CD14-positive monocyte (primary cell): Measurements from ENCODE around the gene SDF2. TPM values are rescaled to one million over a fixed set of nuclear protein-coding genes. Genes with fewer than 3 reads are reported as not detected.

Source experiments
- DNase-seq, 3 donors: peaks; one replicate each; pipeline ENCODE4 v3.0.0-alpha.2; 2011 to 2022
- H2AFZ ChIP-seq: 2 replicates; pipeline ENCODE4 v1.6.0; 2012; ENCODE audit warnings: mild to moderate bottlenecking, low read depth, low read length, inconsistent platforms; ENCODE audit not compliant: insufficient read depth, poor library complexity, severe bottlenecking
- H3K27ac ChIP-seq, 2 donors: 1 replicate in 1 of 2; 2 replicates in 1 of 2; pipeline ENCODE4 v1.5.1; 2012 to 2013; ENCODE audit warnings: low read length in 2 of 2, control low read depth in 1 of 2, inconsistent platforms in 1 of 2, low read depth in 1 of 2, mild to moderate bottlenecking in 1 of 2
- H3K27me3 ChIP-seq, 2 donors: one replicate each; pipeline versions ENCODE4 v1.6.0 to v1.6.1; 2011 to 2013; ENCODE audit warnings: low read length in 2 of 2; ENCODE audit not compliant: control insufficient read depth in 2 of 2, insufficient read depth in 2 of 2
- H3K36me3 ChIP-seq, 2 donors: replicated peaks in 1 of 2; 1 replicate in 1 of 2; 2 replicates in 1 of 2; pipeline versions ENCODE4 v1.5.1 to v1.6.1; 2012 to 2013; ENCODE audit warnings: low read length in 2 of 2, control low read depth in 1 of 2, inconsistent platforms in 1 of 2, mild to moderate bottlenecking in 1 of 2; ENCODE audit not compliant: insufficient read depth in 2 of 2, control insufficient read depth in 1 of 2
- H3K4me1 ChIP-seq, 2 donors: 1 replicate in 1 of 2; 2 replicates in 1 of 2; pipeline versions ENCODE4 v1.5.1 to v1.6.1; 2012 to 2013; ENCODE audit warnings: low read length in 2 of 2, control low read depth in 1 of 2, inconsistent platforms in 1 of 2, mild to moderate bottlenecking in 1 of 2, moderate library complexity in 1 of 2; ENCODE audit not compliant: insufficient read depth in 2 of 2, control insufficient read depth in 1 of 2
- H3K4me2 ChIP-seq: replicated peaks from 2 replicates; pipeline ENCODE3; 2012; ENCODE audit warnings: low read length, moderate library complexity, mild to moderate bottlenecking; ENCODE audit not compliant: poor library complexity, severe bottlenecking; ENCODE audit errors: extremely low read depth
- H3K4me3 ChIP-seq, 3 experiments: fragments of 200-600 bp in 1 of 3; sonication (generic) in 1 of 3; replicated peaks in 1 of 3; 1 replicate in 2 of 3; 2 replicates in 1 of 3; pipeline ENCODE4 v1.5.1; 2011 to 2013; ENCODE audit warnings: low read length in 3 of 3, mild to moderate bottlenecking in 3 of 3, control low read depth in 2 of 3, low read depth in 2 of 3, inconsistent platforms in 1 of 3, moderate library complexity in 1 of 3
- H3K79me2 ChIP-seq: 2 replicates; pipeline ENCODE4 v1.6.0; 2012; ENCODE audit warnings: mild to moderate bottlenecking, control low read depth, inconsistent platforms, low read length, moderate library complexity; ENCODE audit not compliant: insufficient read depth
- H3K9ac ChIP-seq: 2 replicates; pipeline ENCODE4 v1.6.0; 2017; ENCODE audit warnings: low read length, mild to moderate bottlenecking; ENCODE audit not compliant: insufficient read depth, poor library complexity, severe bottlenecking
- H3K9me3 ChIP-seq, 2 donors: replicated peaks in 1 of 2; 1 replicate in 1 of 2; 2 replicates in 1 of 2; pipeline versions ENCODE4 v1.5.1 to v1.6.1; 2012 to 2013; ENCODE audit warnings: low read length in 2 of 2, control low read depth in 1 of 2; ENCODE audit not compliant: control insufficient read depth in 1 of 2, insufficient read depth in 1 of 2
- H4K20me1 ChIP-seq: 2 replicates; pipeline ENCODE4 v1.6.0; 2012; ENCODE audit warnings: mild to moderate bottlenecking, low read length, control low read depth, moderate library complexity; ENCODE audit not compliant: insufficient read depth
- H3K27ac Mint-ChIP-seq, 7 donors: one replicate each; pipeline ENCODE4 v1.8.0; 2020; ENCODE audit warnings: mild to moderate bottlenecking in 7 of 7, mixed read lengths in 7 of 7, moderate library complexity in 6 of 7, inconsistent platforms in 2 of 7
- H3K27me3 Mint-ChIP-seq, 3 donors: one replicate each; pipeline ENCODE4 v1.8.0; 2021 to 2022; ENCODE audit warnings: low read depth in 3 of 3, mild to moderate bottlenecking in 3 of 3, mixed read lengths in 3 of 3, moderate library complexity in 3 of 3, inconsistent platforms in 1 of 3
- H3K36me3 Mint-ChIP-seq, 2 donors: one replicate each; pipeline ENCODE4 v1.8.0; 2020; ENCODE audit warnings: mixed read lengths in 2 of 2, inconsistent platforms in 1 of 2, mild to moderate bottlenecking in 1 of 2
- H3K4me1 Mint-ChIP-seq: one replicate; pipeline ENCODE4 v1.8.0; 2020; ENCODE audit warnings: mild to moderate bottlenecking, mixed read lengths
- H3K4me3 Mint-ChIP-seq, 2 donors: one replicate each; pipeline ENCODE4 v1.8.0; 2020; ENCODE audit warnings: mild to moderate bottlenecking in 2 of 2, mixed read lengths in 2 of 2, moderate library complexity in 1 of 2
- H3K9me3 Mint-ChIP-seq, 7 donors: one replicate each; pipeline ENCODE4 v1.8.0; 2020 to 2022; ENCODE audit warnings: mixed read lengths in 7 of 7, mild to moderate bottlenecking in 6 of 7, moderate library complexity in 6 of 7, inconsistent platforms in 2 of 7
- CTCF ChIP-seq: fragments of 200-600 bp; IDR thresholded peaks from one replicate; pipeline ENCODE4 v1.8.0; 2022; ENCODE audit warnings: antibody characterized with exemption, mild to moderate bottlenecking
- WGBS: methylation state at CpG from one replicate; pipeline ENCODE4 v1.1.5; 2013; ENCODE audit warnings: missing lambda C conversion rate; ENCODE audit not compliant: insufficient coverage; 5-methylcytosine and 5-hydroxymethylcytosine counted together
- intact Hi-C, 2 donors: fragments of 100-400 bp; cut with micrococcal nuclease; formaldehyde crosslinking; loops; one replicate each; pipeline versions ENCODE4 v1.15.0 to v1.15.1; 2023
- polyA plus RNA-seq, 3 donors: library from polyadenylated mRNA; depleted of rRNA in 1 of 3; unstranded in 2 of 3; stranded (reverse) in 1 of 3; fragments of 300-500 nt in 2 of 3; fragments of >200 nt in 1 of 3; fragmentation: Illumina TruSeq in 2 of 3; gene quantifications; 1 replicate in 2 of 3; 2 replicates in 1 of 3; pipeline ENCODE4 v1.2.3, GENCODE V29; 2012 to 2021

SDF2 gene
- polyA plus RNA-seq, 3 donors, result 52.9 to 103 (median 84.5) TPM

DNA sequence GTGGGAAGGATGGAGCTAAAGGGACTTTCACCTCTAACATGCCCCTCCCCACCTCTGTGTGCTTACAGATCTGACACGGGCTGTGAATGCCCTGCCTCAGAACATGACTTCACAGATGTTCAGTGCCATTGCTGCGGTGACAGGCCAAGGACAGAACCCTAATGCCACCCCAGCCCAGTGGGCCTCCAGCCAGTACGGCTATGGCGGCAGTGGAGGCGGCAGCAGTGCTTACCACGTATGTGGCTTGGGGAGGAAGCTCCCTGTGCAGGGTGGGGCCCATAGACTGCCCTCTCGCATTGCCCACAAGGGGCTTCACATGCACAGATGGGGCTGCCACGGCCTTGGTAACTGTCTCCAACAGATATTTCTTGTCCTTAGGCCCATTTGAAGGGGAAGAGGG lies 38.6 kb upstream of the SDF2 start:
- H3K4me1 ChIP-seq, result no peaks in the 10 kb centered on the region
- Mint-ChIP-seq H3K36me3 (peaks cover 93 to 98% of the 10 kb centered on the region in 2 donors), H3K27me3 (peaks cover 0 to 2% (median 0%) of the 10 kb centered on the region in 3 donors), H3K27ac (no peak overlapping the region), H3K4me1 (no peaks in the 10 kb centered on the region), H3K4me3 (no peak overlapping the region), H3K9me3 (no peaks in the 10 kb centered on the region)
- H3K9ac ChIP-seq, result no peak overlapping the region
- H3K9me3 ChIP-seq, result no peaks in the 10 kb centered on the region
- no peak for DNase-seq
- H3K4me2 ChIP-seq, result no peak overlapping the region
- H3K27me3 ChIP-seq, result no peaks in the 10 kb centered on the region
- no peaks in the 10 kb centered on the region for H3K79me2 ChIP-seq
- H4K20me1 ChIP-seq, result peaks cover 22% of the 10 kb centered on the region
- 97% methylated on average over 8 of the region's 8 CpGs for WGBS
- no peak overlapping the region for H3K4me3 ChIP-seq
- TF ChIP-seq CTCF, result no peak
- H3K27ac ChIP-seq, result no peak overlapping the region
- no peak overlapping the region for H2AFZ ChIP-seq
- intact Hi-C loops, result no loop called here
- H3K36me3 ChIP-seq, result peaks cover 91 to 98% of the 10 kb centered on the region in 2 donors

DNA sequence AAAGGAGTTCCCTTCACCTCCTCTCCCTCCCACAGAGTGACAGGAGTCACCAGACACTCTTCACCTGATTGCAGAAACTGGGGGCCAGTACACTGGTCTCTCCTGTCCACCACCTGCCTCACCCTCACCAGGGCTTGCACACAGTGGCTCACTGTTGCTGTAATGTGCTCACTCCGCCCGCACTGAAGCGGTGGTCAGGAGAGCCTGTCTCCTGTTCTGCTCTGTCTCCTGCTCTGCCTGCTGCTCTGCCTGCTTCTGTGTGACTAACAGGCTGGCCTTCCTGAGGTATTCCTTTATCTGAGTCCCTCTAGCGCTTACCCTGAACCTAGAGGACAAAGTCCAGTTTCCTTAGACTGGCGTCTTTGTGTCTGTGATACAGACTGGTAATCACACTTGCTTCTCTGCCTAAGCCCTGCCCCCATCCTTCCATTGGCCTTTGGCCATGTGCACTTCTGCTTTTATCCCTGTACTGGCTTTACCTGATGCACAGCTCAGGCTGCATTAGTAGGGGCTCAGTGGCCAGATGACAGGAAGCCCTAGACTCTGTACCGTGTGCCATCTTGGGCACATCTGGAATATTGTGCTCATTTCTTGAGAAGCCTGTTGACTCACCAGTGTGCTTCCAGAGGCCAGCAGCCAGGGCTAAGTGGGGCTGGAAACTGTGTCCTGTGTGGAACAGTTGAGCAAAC lies 36.7 kb upstream of the SDF2 start:
- no peak overlapping the region for H3K27ac ChIP-seq
- WGBS, result 89% methylated on average over 6 of the region's 6 CpGs
- H3K79me2 ChIP-seq, result no peaks in the 10 kb centered on the region
- Mint-ChIP-seq H3K9me3 (no peaks in the 10 kb centered on the region), H3K4me3 (no peak overlapping the region), H3K4me1 (no peaks in the 10 kb centered on the region), H3K27me3 (peaks cover 0 to 2% (median 0%) of the 10 kb centered on the region in 3 donors), H3K36me3 (peaks cover 98 to 100% of the 10 kb centered on the region in 2 donors), H3K27ac (peak overlapping the region in 4 of 7 donors; percentile 7 to 57 (median 31))
- TF ChIP-seq CTCF, result no peak
- H2AFZ ChIP-seq, result no peak overlapping the region
- intact Hi-C loops, result no loop called here
- H3K9me3 ChIP-seq, result no peaks in the 10 kb centered on the region
- H3K4me3 ChIP-seq, result no peak overlapping the region
- peaks cover 19% of the 10 kb centered on the region for H4K20me1 ChIP-seq
- H3K4me2 ChIP-seq, result no peak overlapping the region
- H3K9ac ChIP-seq, result no peak overlapping the region
- DNase-seq, result no peak
- no peaks in the 10 kb centered on the region for H3K4me1 ChIP-seq
- H3K36me3 ChIP-seq, result peaks cover 99 to 100% of the 10 kb centered on the region in 2 donors
- no peaks in the 10 kb centered on the region for H3K27me3 ChIP-seq
